Left colon (tissue), 2 donors: ENCODE data around the gene CHST1. TPM values are rescaled to one million over a fixed set of nuclear protein-coding genes. Genes with fewer than 3 reads are reported as not detected.

Experiments used
- ATAC-seq: fragments of 200-7000 bp; cut with Tn5 transposase; one replicate; pipeline ENCODE4 v1.9.1; 2020; ENCODE audit warnings: mild to moderate bottlenecking, moderate library complexity
- DNase-seq, 2 donors: peaks; one replicate each; pipeline ENCODE4 v3.0.0-alpha.2; 2020
- intact Hi-C, 2 donors: fragments of 100-400 bp; cut with DNase I in 1 of 2; cut with micrococcal nuclease in 1 of 2; formaldehyde crosslinking; loops; one replicate each; pipeline versions ENCODE4 v1.11.2 to v1.14.0; 2022; cut with DNase I, micrococcal nuclease
- long read RNA-seq: library from polyadenylated mRNA; unstranded; transcript quantifications from one replicate; pipeline ENCODE4 v2.0.0, GENCODE V29; 2021
- total RNA-seq, 2 donors: library from RNA; stranded (reverse); fragmentation: NEBNext Ultra II Directional; extraction: Animal tissue kit (Norgen Biotek cat#: 25700); gene quantifications; one replicate each; pipeline ENCODE4 v1.2.1, GENCODE V29; 2021
- donor health status: DM: no; HTN: no; CAD: no.
- donor health status: DM: yes; HTN: yes; CAD: no.

The CHST1 gene, protein sequence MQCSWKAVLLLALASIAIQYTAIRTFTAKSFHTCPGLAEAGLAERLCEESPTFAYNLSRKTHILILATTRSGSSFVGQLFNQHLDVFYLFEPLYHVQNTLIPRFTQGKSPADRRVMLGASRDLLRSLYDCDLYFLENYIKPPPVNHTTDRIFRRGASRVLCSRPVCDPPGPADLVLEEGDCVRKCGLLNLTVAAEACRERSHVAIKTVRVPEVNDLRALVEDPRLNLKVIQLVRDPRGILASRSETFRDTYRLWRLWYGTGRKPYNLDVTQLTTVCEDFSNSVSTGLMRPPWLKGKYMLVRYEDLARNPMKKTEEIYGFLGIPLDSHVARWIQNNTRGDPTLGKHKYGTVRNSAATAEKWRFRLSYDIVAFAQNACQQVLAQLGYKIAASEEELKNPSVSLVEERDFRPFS
- 1 to 10 TPM in 1 of 2 donors, under 1 TPM in 1; 0.40 to 1.4 TPM for total RNA-seq
- long read RNA-seq: 0 reads

DNA sequence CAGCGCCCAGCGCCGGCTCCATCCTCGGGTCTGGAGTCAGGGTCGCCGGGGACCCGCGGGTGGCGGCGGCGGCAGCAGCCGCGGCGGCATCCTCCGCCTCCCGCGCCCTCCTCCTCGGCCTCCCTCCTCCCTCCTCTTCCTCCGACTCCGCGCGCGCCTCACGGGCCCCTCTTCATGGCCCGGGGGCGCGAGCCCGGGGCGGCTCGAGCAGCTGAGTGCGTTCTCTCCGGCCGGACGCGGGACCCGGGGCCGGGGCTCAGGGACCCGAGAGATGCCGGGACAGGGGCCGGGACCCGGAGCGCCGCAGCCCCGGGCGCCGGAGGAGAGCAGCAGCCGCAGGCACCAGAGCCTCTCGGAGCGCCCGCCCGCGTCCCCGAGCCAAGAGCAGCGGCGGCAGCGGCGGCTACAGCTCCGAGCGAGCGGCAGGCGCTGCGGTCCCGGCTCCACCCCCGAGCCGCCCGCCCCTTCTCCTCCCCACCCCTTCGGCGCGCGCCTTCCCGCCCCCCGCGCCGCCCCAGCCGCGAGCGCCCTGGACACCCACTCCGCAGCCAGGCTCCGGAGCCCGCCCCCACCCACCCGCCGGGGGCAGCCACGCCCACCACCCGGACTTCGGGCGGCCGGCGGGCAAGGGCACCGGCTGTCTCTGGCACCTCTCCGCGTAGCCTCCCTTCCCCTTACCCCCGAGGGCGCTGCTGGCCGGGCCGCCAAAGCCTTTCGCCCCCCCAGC lies at the start of gene CHST1:
TSS of gene CHST1 (minus strand) at position 417 of the 727 bp plus-strand sequence. CDS start 14,699 bp downstream, outside the sequence.
- intact Hi-C loops: no loop called here
- DNase-seq (peak in 1 of 2 donors; percentile 29), ATAC-seq (peak; percentile 67)

GRCh38 chr11:45713573-45713972 lies 48.2 kb upstream of the CHST1 start:
- intact Hi-C loops: no loop called here
- ATAC-seq (no peak), DNase-seq (no peak)

DNA sequence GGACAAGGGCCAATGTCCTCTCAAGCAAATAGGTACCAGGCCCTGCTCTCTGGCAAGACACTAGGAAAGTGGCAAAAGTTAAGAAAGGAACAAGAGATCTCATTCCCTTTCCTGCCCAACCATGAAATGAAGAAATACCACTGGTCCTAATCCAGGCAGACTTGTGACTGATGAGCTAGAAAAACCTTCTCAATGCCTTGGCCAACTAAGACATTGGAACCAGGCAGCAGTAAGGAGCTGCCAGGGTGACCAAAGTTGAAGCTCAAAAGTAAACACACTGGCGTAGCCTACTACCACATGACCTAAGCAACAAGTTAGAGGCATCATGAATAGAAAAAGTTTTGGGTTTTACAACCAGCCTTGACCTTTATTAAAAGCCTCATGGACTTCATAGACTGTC lies 45.1 kb upstream of the CHST1 start:
- DNase-seq: no peak
- intact Hi-C loops: no loop called here
- ATAC-seq: no peak

GRCh38 chr11:45708887-45709663 lies 43.7 kb upstream of the CHST1 start:
- intact Hi-C loops: no loop called here
- ATAC-seq (no peak), DNase-seq (no peak)

DNA sequence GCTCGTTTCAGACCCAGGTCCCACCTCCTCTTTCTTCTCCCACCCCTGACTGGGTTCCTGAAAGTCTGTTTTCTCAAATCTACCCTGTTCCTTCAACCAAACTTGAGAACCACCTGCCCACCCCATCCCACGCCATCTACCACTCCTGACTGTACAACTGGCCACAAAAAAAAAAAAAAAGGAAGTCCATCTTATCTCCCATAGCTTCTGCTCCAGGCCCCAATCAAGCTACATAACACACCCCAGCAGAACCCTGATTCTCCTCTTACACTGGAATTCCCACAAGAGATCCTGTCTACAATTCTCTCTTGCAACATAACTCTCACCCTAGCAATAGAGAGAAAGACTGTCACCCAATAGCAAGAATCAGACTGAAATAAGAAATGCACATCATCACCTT lies 39.2 kb upstream of the CHST1 start:
- ATAC-seq (no peak), DNase-seq (no peak)
- intact Hi-C loops: no loop called here

DNA sequence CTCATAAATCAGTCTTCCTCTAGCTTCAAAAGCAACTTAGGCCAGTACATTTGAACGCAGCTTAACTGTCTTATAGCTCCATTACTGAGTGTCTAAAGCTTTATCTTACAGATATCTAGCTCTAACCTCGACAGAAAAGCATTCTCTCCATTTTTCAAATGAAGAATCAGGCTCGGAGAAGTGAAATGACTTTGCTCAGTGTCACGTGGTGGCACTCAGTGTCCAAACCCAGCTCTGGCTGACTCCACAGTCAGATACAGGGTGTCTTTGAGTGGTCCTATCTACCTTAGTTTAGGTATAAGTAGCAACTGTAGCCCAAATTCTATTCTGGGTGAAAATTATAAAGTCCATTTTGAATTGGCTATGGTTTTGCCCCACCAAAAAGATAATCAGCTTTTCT lies 38.7 kb upstream of the CHST1 start:
- intact Hi-C loops: no loop called here
- no peak for ATAC-seq
- no peak for DNase-seq

DNA sequence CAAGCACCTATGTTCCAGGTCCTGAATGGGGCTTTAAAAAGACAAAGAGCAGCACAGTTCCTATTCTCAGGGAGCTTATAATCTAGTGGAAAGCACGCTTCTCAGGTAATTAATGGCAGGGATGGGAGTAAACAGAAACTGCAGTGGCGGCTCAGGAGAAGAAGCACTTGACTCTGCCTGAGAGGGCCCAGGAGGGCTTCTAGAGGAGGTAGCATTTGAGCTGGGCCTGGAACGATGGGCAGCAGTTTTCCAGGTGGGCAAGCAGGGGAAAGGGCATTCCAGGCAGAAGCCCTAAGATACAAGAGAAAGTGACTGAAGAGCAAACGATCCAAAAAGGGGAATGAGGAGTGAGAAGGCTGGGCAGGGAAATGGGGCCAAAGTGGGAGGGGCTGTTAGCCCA lies 37.1 kb upstream of the CHST1 start:
- intact Hi-C loops: no loop called here
- no peak for ATAC-seq
- no peak for DNase-seq

GRCh38 chr11:45698777-45699497 lies 33.5 kb upstream of the CHST1 start:
- intact Hi-C loops: no loop called here

GRCh38 chr11:45692808-45693453 lies 27.5 kb upstream of the CHST1 start:
- intact Hi-C loops: no loop called here
- ATAC-seq (no peak), DNase-seq (no peak)

More at GRCh38 chr11:45698777-45699497, 33.5 kb upstream of the CHST1 start:
- no peak for ATAC-seq
- DNase-seq: no peak

DNA sequence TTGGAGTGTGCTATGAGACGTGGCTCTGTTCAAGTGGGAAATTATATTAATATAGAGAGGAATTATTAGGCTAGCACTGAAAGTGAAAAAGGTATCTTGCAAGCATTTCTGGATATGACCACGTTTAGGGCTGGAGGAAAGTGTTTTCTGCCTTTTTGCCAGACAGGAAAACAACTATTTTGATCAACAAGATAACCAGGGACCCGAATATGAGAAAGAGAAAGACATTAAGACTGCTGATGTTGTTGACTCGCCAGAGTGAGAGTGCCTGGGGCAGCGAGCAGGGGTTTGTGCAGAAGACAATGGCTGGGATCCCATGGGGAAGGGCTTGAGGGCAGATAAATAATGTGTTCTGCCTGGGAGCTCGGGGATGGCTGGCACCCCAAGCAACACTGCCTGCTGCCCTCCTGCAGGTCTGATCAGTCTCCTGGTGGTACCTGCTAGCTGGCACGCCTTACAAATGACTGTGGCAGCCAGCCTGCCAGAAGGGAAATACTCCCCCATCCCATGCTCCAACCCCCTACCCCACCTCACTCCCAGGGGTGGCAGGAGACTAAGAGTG lies 23.1 kb upstream of the CHST1 start:
- DNase-seq: no peak
- no peak for ATAC-seq
- intact Hi-C loops: no loop called here

- no peak for ATAC-seq
- intact Hi-C loops: no loop called here
- DNase-seq: no peak
Measured at GRCh38 chr11:45687836-45688235, 22.4 kb upstream of the CHST1 start.

- intact Hi-C loops: no loop called here
- no peak for ATAC-seq
- no peak for DNase-seq
Measured at GRCh38 chr11:45685964-45686537, 20.6 kb upstream of the CHST1 start.

- DNase-seq (no peak), ATAC-seq (no peak)
- intact Hi-C loops: no loop called here
Measured at GRCh38 chr11:45684440-45684839, 19.0 kb upstream of the CHST1 start.

DNA sequence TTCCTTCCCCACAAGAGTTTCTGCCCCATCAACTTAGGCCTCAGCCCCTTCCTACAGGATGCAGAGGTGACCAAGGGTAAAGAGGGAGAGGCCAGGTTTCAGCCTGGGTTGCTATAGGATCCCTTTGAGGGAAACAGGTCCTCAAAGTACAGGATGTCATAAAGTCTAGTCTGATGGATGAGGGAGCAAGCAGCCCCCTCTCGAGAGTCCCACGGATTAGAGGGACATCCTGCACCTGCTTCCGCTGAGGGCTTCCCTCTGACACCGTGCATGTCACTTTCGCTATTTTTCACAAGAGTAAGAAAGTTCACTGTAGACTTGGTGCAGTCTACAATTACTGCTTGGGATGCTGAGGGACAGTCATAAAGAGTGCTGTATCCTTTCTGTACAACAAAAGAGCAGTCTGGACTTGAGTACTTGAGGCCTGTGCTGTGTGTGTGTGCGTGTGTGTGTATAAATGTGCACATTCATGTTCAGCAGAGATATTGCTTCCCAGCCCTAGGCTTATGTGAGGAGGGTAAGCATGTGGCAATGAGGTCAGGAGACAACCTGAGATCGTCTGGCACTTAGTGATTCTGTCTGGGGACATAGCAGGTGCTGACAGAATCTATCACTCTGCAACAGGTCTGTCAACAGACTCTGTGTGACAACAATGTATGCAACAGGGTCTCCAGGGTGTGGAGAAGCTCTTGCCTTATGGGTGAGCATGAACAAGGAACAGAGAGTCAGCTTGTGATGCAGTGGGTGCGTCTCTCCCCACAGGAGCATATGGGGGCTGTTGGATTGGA lies 18.0 kb upstream of the CHST1 start:
- no peak for DNase-seq
- intact Hi-C loops: no loop called here
- no peak for ATAC-seq

- ATAC-seq: no peak
- intact Hi-C loops: no loop called here
Measured at GRCh38 chr11:45679806-45680205, 14.4 kb upstream of the CHST1 start.

GRCh38 chr11:45678976-45679375 lies 13.6 kb upstream of the CHST1 start:
- intact Hi-C loops: no loop called here
- no peak for DNase-seq
- ATAC-seq: no peak

More at GRCh38 chr11:45679806-45680205, 14.4 kb upstream of the CHST1 start:
- no peak for DNase-seq
